ENCODE data around the gene GALNT15. TPM values are rescaled to one million over a fixed set of nuclear protein-coding genes. Genes with fewer than 3 reads are reported as not detected.

Gene GALNT15
- total RNA-seq, 4 donors from 2014 or later = 728 to 954 (median 831) TPM

- TF ChIP-seq, protein P1, sequence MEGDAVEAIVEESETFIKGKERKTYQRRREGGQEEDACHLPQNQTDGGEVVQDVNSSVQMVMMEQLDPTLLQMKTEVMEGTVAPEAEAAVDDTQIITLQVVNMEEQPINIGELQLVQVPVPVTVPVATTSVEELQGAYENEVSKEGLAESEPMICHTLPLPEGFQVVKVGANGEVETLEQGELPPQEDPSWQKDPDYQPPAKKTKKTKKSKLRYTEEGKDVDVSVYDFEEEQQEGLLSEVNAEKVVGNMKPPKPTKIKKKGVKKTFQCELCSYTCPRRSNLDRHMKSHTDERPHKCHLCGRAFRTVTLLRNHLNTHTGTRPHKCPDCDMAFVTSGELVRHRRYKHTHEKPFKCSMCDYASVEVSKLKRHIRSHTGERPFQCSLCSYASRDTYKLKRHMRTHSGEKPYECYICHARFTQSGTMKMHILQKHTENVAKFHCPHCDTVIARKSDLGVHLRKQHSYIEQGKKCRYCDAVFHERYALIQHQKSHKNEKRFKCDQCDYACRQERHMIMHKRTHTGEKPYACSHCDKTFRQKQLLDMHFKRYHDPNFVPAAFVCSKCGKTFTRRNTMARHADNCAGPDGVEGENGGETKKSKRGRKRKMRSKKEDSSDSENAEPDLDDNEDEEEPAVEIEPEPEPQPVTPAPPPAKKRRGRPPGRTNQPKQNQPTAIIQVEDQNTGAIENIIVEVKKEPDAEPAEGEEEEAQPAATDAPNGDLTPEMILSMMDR (IDR thresholded peaks at IDR 0.05; ENCODE audit: low read depth) = no peak
Measured at GRCh38 chr3:16260046-16260445, 85.6 kb downstream of the GALNT15 start.

GRCh38 chr3:16262174-16262573 is 87.7 kb downstream of the GALNT15 start:
- TF ChIP-seq, protein P1 (IDR thresholded peaks at IDR 0.05; ENCODE audit: low read depth) = no peak

DNA sequence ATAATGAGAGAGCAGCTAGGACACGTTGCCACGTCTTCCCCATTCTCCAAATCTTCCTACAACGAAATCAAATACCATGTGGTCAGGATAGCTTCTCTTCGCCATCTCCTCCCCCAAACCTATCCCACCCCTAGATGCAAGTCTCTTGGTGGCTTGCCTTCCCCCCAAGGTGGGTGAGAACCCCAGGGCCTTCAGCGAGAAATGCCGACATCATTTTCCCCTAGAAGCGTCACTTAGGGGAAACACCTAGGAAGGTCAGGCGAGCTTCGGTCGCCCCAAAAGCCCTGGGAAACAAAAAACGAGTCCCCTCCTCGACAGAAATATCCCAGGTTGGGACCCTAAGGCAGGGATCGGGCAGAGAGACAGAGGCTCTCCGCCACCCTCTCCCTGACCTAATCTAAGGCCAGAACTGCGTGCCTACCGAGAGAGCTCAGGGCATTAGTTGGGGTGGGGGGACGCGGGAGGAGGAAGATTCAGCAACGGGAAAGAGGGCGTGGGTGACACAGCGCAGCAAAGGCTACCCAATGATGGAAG is 89.8 kb downstream of the GALNT15 start:
- TF ChIP-seq, protein P1 (IDR thresholded peaks at IDR 0.05; ENCODE audit: low read depth) = no peak

- TF ChIP-seq, protein P1 (IDR thresholded peaks at IDR 0.05; ENCODE audit: low read depth) = no peak
Measured at GRCh38 chr3:16264708-16265454, 90.4 kb downstream of the GALNT15 start, which contains the start of the genes DPH3 and OXNAD1. Gene DPH3, minus strand, starts transcription at chr3:16264943. Its CDS starts 67 bp downstream, at chr3:16264876. Gene OXNAD1, plus strand, starts transcription at chr3:16265212. Its CDS starts 5,741 bp downstream, at chr3:16270953.

DNA sequence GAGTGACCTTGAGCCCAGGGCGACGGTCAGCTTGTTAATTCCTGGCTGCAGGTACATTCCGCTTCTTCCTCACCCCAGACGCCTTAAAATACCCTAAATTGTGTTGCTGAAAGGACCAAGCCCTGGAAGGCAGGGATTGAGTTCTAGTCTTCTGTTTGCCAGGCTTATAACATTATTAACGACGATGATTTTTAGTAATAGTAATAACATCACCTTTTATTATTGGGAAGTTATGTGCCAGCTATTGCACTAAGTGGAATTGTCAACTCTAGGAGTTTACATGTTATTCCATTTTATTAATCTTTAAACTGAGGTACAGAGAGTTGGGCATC is 90.9 kb downstream of the GALNT15 start:
- TF ChIP-seq, protein P1 (IDR thresholded peaks at IDR 0.05; ENCODE audit: low read depth) = no peak

DNA sequence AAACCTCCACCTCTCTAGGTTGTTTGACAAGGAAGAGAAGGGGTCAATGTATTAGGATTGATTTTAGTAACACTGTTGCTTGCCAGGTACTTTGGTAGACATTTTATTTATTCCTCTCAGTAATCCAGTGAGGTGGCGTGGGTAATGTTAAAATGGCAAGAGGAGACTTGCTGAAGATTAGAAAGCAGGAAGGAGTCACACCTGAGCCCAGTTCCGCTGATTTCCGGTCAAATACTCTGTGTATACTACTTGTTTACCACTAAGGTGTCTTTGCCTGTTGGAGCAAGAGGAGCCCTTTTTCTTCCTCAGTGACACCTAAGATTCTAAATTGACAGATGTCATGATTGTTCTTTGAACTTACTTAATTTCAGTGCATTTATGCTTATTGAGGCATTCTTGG is 92.2 kb downstream of the GALNT15 start:
- TF ChIP-seq, protein P1 (IDR thresholded peaks at IDR 0.05; ENCODE audit: low read depth) = no peak

DNA sequence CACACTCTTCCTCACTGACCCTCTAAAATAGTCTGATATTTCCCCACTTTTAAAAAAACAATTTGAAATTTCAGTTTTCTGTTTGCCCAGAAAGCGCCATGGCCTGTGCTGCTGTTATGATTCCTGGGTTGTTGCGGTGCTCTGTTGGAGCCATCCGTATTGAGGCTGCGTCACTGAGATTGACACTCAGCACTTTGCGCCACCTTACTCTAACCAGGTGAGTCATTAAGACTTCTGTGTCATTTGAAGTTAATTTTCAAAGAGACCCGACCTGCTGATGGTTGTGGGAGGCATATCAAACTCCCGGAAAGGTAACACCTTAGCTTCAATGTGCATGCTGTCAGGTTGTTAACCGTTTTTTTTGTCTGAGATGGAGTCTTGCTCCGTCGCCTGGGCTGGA is 96.4 kb downstream of the GALNT15 start:
- TF ChIP-seq, protein P1 (IDR thresholded peaks at IDR 0.05; ENCODE audit: low read depth) = no peak

All from subcutaneous adipose tissue (tissue), 4 donors.